Lower leg skin (tissue), 4 donors: Measurements from ENCODE around the gene MYO18B. TPM values are rescaled to one million over a fixed set of nuclear protein-coding genes. Genes with fewer than 3 reads are reported as not detected.

ENCODE experiments used
- DNase-seq, 2 donors: peaks; one replicate each; pipeline ENCODE4 v3.0.0-alpha.2; 2019; ENCODE audit warnings: low spot score in 2 of 2
- H3K4me3 ChIP-seq: fragments of 200-600 bp; sonication (generic); 2 replicates; pipeline ENCODE4 v1.5.1; 2017; ENCODE audit warnings: mild to moderate bottlenecking, low read depth; ENCODE audit not compliant: poor library complexity, severe bottlenecking
- CTCF ChIP-seq, 3 donors: fragments of 450-650 bp; IDR thresholded peaks; one replicate each; pipeline ENCODE4 v1.5.1; 2016; ENCODE audit warnings: antibody characterized with exemption in 3 of 3, mild to moderate bottlenecking in 3 of 3, moderate library complexity in 2 of 3
- POLR2A ChIP-seq, 2 donors: fragments of 450-650 bp; IDR thresholded peaks; one replicate each; pipeline ENCODE4 v1.6.1; 2016 to 2017; ENCODE audit warnings: antibody characterized with exemption in 2 of 2, mild to moderate bottlenecking in 1 of 2, moderate library complexity in 1 of 2
- WGBS, 2 donors: methylation state at CpG; one replicate each; pipeline ENCODE4 v1.1.5; 2018; 5-methylcytosine and 5-hydroxymethylcytosine counted together
- intact Hi-C: fragments of 100-400 bp; cut with DNase I; formaldehyde crosslinking; loops from one replicate; pipeline ENCODE4 v1.15.0; 2023; ENCODE audit warnings: low total_unique reads
- total RNA-seq, 4 donors: library from RNA; depleted of rRNA; stranded (reverse); fragments of >200 nt; gene quantifications; one replicate each; pipeline ENCODE4 v1.1.0, GENCODE V29; 2016

The MYO18B gene
- total RNA-seq, 4 donors from 2014 or later: 1.5 to 3.4 TPM; not detected in 2

- no peak for TF ChIP-seq CTCF (IDR thresholded peaks at IDR 0.05)
- no peak for TF ChIP-seq POLR2A (IDR thresholded peaks at IDR 0.05)
- intact Hi-C loops: no loop called here
- no peak for DNase-seq
- WGBS, 2 donors: 90 to 94% methylated on average over 23 of the region's 23 CpGs
- H3K4me3 ChIP-seq: no peak overlapping the region
Observed at GRCh38 chr22:26027341-26027740, 285.4 kb downstream of the MYO18B start.

- 81 to 84% methylated on average over 6 of the region's 6 CpGs for WGBS, 2 donors
- intact Hi-C loops: no loop called here
- no peak for DNase-seq
- no peak for TF ChIP-seq CTCF (IDR thresholded peaks at IDR 0.05)
- no peak for TF ChIP-seq POLR2A (IDR thresholded peaks at IDR 0.05)
- H3K4me3 ChIP-seq: no peak overlapping the region
Observed at GRCh38 chr22:26031641-26032040, 289.7 kb downstream of the MYO18B start.

DNA sequence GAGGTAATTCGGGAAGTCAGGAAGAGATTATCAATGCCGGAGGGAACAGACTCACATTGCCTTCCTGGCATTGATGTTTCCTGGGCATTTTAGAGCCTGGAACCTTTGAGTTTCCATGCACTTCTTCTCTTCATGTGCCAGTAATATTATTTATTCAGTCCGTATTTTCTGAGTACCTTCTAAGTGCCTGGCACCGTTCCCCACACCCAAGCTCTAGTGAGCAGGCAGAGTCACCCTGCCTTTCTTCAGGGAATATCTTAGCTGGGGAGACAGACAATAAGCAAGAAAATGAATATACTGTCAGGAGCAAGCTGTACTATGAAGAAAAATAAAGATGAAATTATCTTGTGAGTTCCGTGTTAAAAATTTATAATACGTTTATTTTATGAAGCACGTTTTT, 291.1 kb downstream of the MYO18B start:
- H3K4me3 ChIP-seq: no peak overlapping the region
- intact Hi-C loops: no loop called here
- WGBS, 2 donors: 76 to 81% methylated on average over 7 of the region's 7 CpGs
- no peak for TF ChIP-seq POLR2A (IDR thresholded peaks at IDR 0.05)
- no peak for TF ChIP-seq CTCF (IDR thresholded peaks at IDR 0.05)
- no peak for DNase-seq

GRCh38 chr22:26033586-26033985, 291.6 kb downstream of the MYO18B start:
- TF ChIP-seq POLR2A (IDR thresholded peaks at IDR 0.05) (no peak), CTCF (IDR thresholded peaks at IDR 0.05) (no peak)
- no peak for DNase-seq
- H3K4me3 ChIP-seq: no peak overlapping the region
- intact Hi-C loops: no loop called here

- H3K4me3 ChIP-seq: no peak overlapping the region
- TF ChIP-seq CTCF (IDR thresholded peaks at IDR 0.05) (no peak), POLR2A (IDR thresholded peaks at IDR 0.05) (no peak)
- 90 to 92% methylated on average over 3 of the region's 3 CpGs for WGBS, 2 donors
- DNase-seq: no peak
- intact Hi-C loops: no loop called here
Observed at GRCh38 chr22:26035523-26035922, 293.5 kb downstream of the MYO18B start.

GRCh38 chr22:26038365-26038764, 296.4 kb downstream of the MYO18B start:
- no peak overlapping the region for H3K4me3 ChIP-seq
- no peak for TF ChIP-seq POLR2A (IDR thresholded peaks at IDR 0.05)
- no peak for TF ChIP-seq CTCF (IDR thresholded peaks at IDR 0.05)
- intact Hi-C loops: no loop called here
- 38 to 46% methylated on average over 4 of the region's 4 CpGs for WGBS, 2 donors
- no peak for DNase-seq
